Upper lobe of left lung (tissue), 6 donors: ENCODE results near the gene BMP8A. TPM values are rescaled to one million over a fixed set of nuclear protein-coding genes. Genes with fewer than 3 reads are reported as not detected.
A peak's percentile ranks its signal among the peaks of the same experiment; 100 is the strongest.

Experiments used
- ATAC-seq, 2 donors: fragments of 200-7000 bp; cut with Tn5 transposase; one replicate each; pipeline ENCODE4 v1.9.1; 2022; ENCODE audit warnings: mild to moderate bottlenecking in 2 of 2, moderate library complexity in 2 of 2; ENCODE audit not compliant: low FRiP score in 2 of 2
- DNase-seq, 2 donors: peaks; one replicate each; pipeline ENCODE4 v3.0.0-alpha.2; 2019 to 2020
- H3K27ac ChIP-seq, 4 donors: fragments of 200-600 bp; sonication (generic); one replicate each; pipeline ENCODE4 v1.5.1; 2016 to 2019
- H3K27me3 ChIP-seq, 4 donors: fragments of 200-600 bp; sonication (generic); one replicate each; pipeline ENCODE4 v1.5.1; 2017 to 2019
- H3K36me3 ChIP-seq, 4 donors: fragments of 200-600 bp; sonication (generic); one replicate each; pipeline ENCODE4 v1.5.1; 2016 to 2019
- H3K4me1 ChIP-seq, 4 donors: fragments of 200-600 bp; sonication (generic); one replicate each; pipeline ENCODE4 v1.5.1; 2018 to 2019
- H3K4me3 ChIP-seq, 4 donors: fragments of 200-600 bp; sonication (generic); one replicate each; pipeline ENCODE4 v1.5.1; 2017 to 2019; ENCODE audit warnings: mild to moderate bottlenecking in 2 of 4, moderate library complexity in 1 of 4
- H3K9me3 ChIP-seq, 4 donors: fragments of 200-600 bp; sonication (generic); one replicate each; pipeline ENCODE4 v1.5.1; 2018 to 2019
- CTCF ChIP-seq, 6 experiments: fragments of 450-650 bp in 4 of 6; fragments of 200-600 bp in 2 of 6; sonication (generic) in 2 of 6; IDR thresholded peaks; one replicate each; pipeline ENCODE4 v1.5.1; 2016 to 2019; ENCODE audit warnings: antibody characterized with exemption in 6 of 6
- EP300 ChIP-seq, 4 donors: sonication (generic); formaldehyde crosslinking; IDR thresholded peaks; one replicate each; pipeline ENCODE4 v1.5.1; 2017; ENCODE audit warnings: antibody characterized with exemption in 4 of 4, control low read depth in 2 of 4
- POLR2A ChIP-seq, 4 donors: fragments of 450-650 bp; IDR thresholded peaks; one replicate each; pipeline ENCODE4 v1.5.1; 2016 to 2017; ENCODE audit warnings: antibody characterized with exemption in 4 of 4, mild to moderate bottlenecking in 2 of 4
- POLR2AphosphoS5 ChIP-seq, 2 donors: sonication (generic); formaldehyde crosslinking; IDR thresholded peaks; one replicate each; pipeline ENCODE4 v1.5.1; 2017; ENCODE audit warnings: antibody characterized with exemption in 2 of 2
- WGBS, 2 donors: methylation state at CpG; one replicate each; pipeline ENCODE4 v1.1.5; 2017 to 2018; 5-methylcytosine and 5-hydroxymethylcytosine counted together
- total RNA-seq, 6 donors: library from RNA; depleted of rRNA in 4 of 6; stranded (reverse); fragments of >200 nt in 4 of 6; gene quantifications; one replicate each; pipeline versions ENCODE4 v1.1.0 to v1.2.1, GENCODE V29; 2016 to 2021
- donor health status: DM: no; HTN: no; CAD: no; lungs with moderate emphysema.
- donor health status: DM: no; HTN: yes; CAD: no; lungs with severe emphysema.

BMP8A gene
- total RNA-seq, 6 donors from 2014 or later, result 0.30 to 1.4 (median 0.88) TPM; not detected in 1

- no peak for ATAC-seq
- H3K4me1 ChIP-seq, result no peaks in the 10 kb centered on the region
- no peak for DNase-seq
Measured at GRCh38 chr1:39529901-39530535, 38.6 kb downstream of the BMP8A start.

GRCh38 chr1:39531526-39531925, 40.1 kb downstream of the BMP8A start:
- Histone ChIP-seq H3K4me1 (no peaks in the 10 kb centered on the region), H3K27me3 (no peaks in the 10 kb centered on the region), H3K9me3 (no peaks in the 10 kb centered on the region), H3K27ac (no peak overlapping the region), H3K4me3 (no peak overlapping the region), H3K36me3 (peaks cover 0 to 51% (median 34%) of the 10 kb centered on the region in 4 donors)
- DNase-seq, result no peak
- no peak for TF ChIP-seq CTCF (IDR thresholded peaks at IDR 0.05)
- no peak for TF ChIP-seq POLR2AphosphoS5 (IDR thresholded peaks at IDR 0.05)
- TF ChIP-seq EP300 (IDR thresholded peaks at IDR 0.05), result no peak
- TF ChIP-seq POLR2A (IDR thresholded peaks at IDR 0.05), result no peak
- no peak for ATAC-seq
- 93 to 98% methylated on average over 2 to 4 of the region's 4 CpGs for WGBS, 2 donors

More at GRCh38 chr1:39529901-39530535, 38.6 kb downstream of the BMP8A start:
- H3K36me3 ChIP-seq, result peaks cover 0 to 49% (median 34%) of the 10 kb centered on the region in 4 donors
- no peaks in the 10 kb centered on the region for H3K27me3 ChIP-seq
- H3K27ac ChIP-seq, result no peak overlapping the region
- no peak overlapping the region for H3K4me3 ChIP-seq
- H3K9me3 ChIP-seq, result no peaks in the 10 kb centered on the region
- 77 to 93% methylated on average over 8 to 10 of the region's 10 CpGs for WGBS, 2 donors
- TF ChIP-seq POLR2A (IDR thresholded peaks at IDR 0.05) (no peak), POLR2AphosphoS5 (IDR thresholded peaks at IDR 0.05) (no peak)

GRCh38 chr1:39533442-39533841, 42.0 kb downstream of the BMP8A start:
- H3K27me3 ChIP-seq, result no peaks in the 10 kb centered on the region
- TF ChIP-seq CTCF (IDR thresholded peaks at IDR 0.05), result no peak
- TF ChIP-seq POLR2A (IDR thresholded peaks at IDR 0.05), result no peak
- no peak for TF ChIP-seq EP300 (IDR thresholded peaks at IDR 0.05)
- no peak for TF ChIP-seq POLR2AphosphoS5 (IDR thresholded peaks at IDR 0.05)
- no peak for DNase-seq
- H3K9me3 ChIP-seq, result no peaks in the 10 kb centered on the region
- no peak overlapping the region for H3K27ac ChIP-seq
- ATAC-seq, result no peak
- peaks cover 0 to 35% (median 22%) of the 10 kb centered on the region in 4 donors for H3K36me3 ChIP-seq
- 85 to 100% methylated on average over 1 of the region's 1 CpG for WGBS, 2 donors
- no peaks in the 10 kb centered on the region for H3K4me1 ChIP-seq
- H3K4me3 ChIP-seq, result no peak overlapping the region

- Histone ChIP-seq H3K36me3 (peaks cover 0 to 20% (median 10%) of the 10 kb centered on the region in 4 donors), H3K4me3 (no peak overlapping the region), H3K4me1 (peaks cover 0 to 11% (median 6%) of the 10 kb centered on the region in 4 donors), H3K27me3 (no peaks in the 10 kb centered on the region), H3K27ac (no peak overlapping the region), H3K9me3 (no peaks in the 10 kb centered on the region)
- no peak for ATAC-seq
- DNase-seq, result no peak
- 92 to 93% methylated on average over 9 of the region's 9 CpGs for WGBS, 2 donors
- TF ChIP-seq EP300 (IDR thresholded peaks at IDR 0.05), result no peak
- TF ChIP-seq CTCF (IDR thresholded peaks at IDR 0.05), result no peak
- TF ChIP-seq POLR2A (IDR thresholded peaks at IDR 0.05), result no peak
- TF ChIP-seq POLR2AphosphoS5 (IDR thresholded peaks at IDR 0.05), result no peak
Measured at GRCh38 chr1:39538531-39539251, 47.3 kb downstream of the BMP8A start.

- H3K9me3 ChIP-seq, result no peaks in the 10 kb centered on the region
- WGBS, 2 donors, result 10 to 15% methylated on average over 5 of the region's 5 CpGs
- H3K36me3 ChIP-seq, result peaks cover 0 to 20% (median 10%) of the 10 kb centered on the region in 4 donors
- peak in 1 of 2 donors; percentile 72 for DNase-seq
- H3K27me3 ChIP-seq, result no peaks in the 10 kb centered on the region
- no peak overlapping the region for H3K4me3 ChIP-seq
- ATAC-seq, result peak; percentile 89 to 91
- TF ChIP-seq POLR2A (IDR thresholded peaks at IDR 0.05) (no peak), POLR2AphosphoS5 (IDR thresholded peaks at IDR 0.05) (no peak), EP300 (IDR thresholded peaks at IDR 0.05) (no peak), CTCF (IDR thresholded peaks at IDR 0.05) (peak; percentile 62 to 86 (median 76))
- peaks cover 0 to 11% (median 6%) of the 10 kb centered on the region in 4 donors for H3K4me1 ChIP-seq
- H3K27ac ChIP-seq, result no peak overlapping the region
Measured at GRCh38 chr1:39539252-39539790, 47.9 kb downstream of the BMP8A start.
